GM12878 (cell line): Measurements from ENCODE around the gene TAF3. TPM values are rescaled to one million over a fixed set of nuclear protein-coding genes. Genes with fewer than 3 reads are reported as not detected.

ENCODE experiments used
- EED ChIP-seq: sonication (generic); IDR thresholded peaks from 2 replicates; pipeline ENCODE4 v1.6.1; 2016; ENCODE audit warnings: antibody characterized with exemption, low read depth
- ELK1 ChIP-seq: IDR thresholded peaks from 2 replicates; pipeline ENCODE4 v1.6.1; 2012; ENCODE audit warnings: low read depth, low read length, improper control_type of control experiment
- HCFC1 ChIP-seq: fragments of 150-350 bp; IDR thresholded peaks from 2 replicates; pipeline ENCODE4 v1.6.1; 2014; ENCODE audit warnings: low read length
- MLLT1 ChIP-seq: fragments of 450-650 bp; IDR thresholded peaks from 2 replicates; pipeline ENCODE4 v1.6.1; 2016; ENCODE audit warnings: mild to moderate bottlenecking
- POLR2A ChIP-seq: IDR thresholded peaks from 2 replicates; pipeline ENCODE4 v1.6.1; 2011; ENCODE audit warnings: low read depth, mild to moderate bottlenecking, low read length
- SPI1 ChIP-seq: IDR thresholded peaks from 2 replicates; pipeline ENCODE4 v1.6.1; 2011; ENCODE audit warnings: low read depth, mild to moderate bottlenecking, low read length, moderate library complexity, borderline replicate concordance; ENCODE audit not compliant: insufficient read depth
- TARDBP ChIP-seq: IDR thresholded peaks from 2 replicates; pipeline ENCODE4 v1.6.1; 2016; ENCODE audit warnings: borderline replicate concordance
- polyA plus RNA-seq, 11 experiments: library from polyadenylated mRNA; depleted of rRNA in 4 of 11; unstranded in 6 of 11; stranded (reverse) in 5 of 11; fragments of >200 nt; fragmentation: Nextera tagmentation in 4 of 11; fragmentation: Illumina TruSeq in 1 of 11; extraction: Ambion mirVana in 4 of 11; extraction: Trizol in 1 of 11; gene quantifications; 1 replicate in 1 of 11; 2 replicates in 10 of 11; pipeline versions ENCODE4 v1.2.1 to v1.2.3, GENCODE V29; 2011 to 2016; ENCODE audit warnings: inconsistent platforms in 2 of 11, missing spikeins in 2 of 11, low read depth in 1 of 11
- total RNA-seq, 4 experiments: library from RNA; depleted of rRNA in 3 of 4; stranded (reverse); fragments of >200 nt in 3 of 4; fragmentation: Illumina TruSeq in 1 of 4; extraction: Trizol in 1 of 4; gene quantifications; 2 replicates each; pipeline versions ENCODE4 v1.2.1 to v1.2.3, GENCODE V29; 2013 to 2021
- TF ChIP-seq, protein P1 (sequence below): IDR thresholded peaks from 2 replicates; pipeline ENCODE4 v1.6.1; 2012; ENCODE audit warnings: low read depth, low read length, improper control_type of control experiment
- TF ChIP-seq, protein P2 (sequence below): fragments of 450-650 bp; IDR thresholded peaks from 2 replicates; pipeline ENCODE4 v1.6.1; 2017; ENCODE audit warnings: borderline replicate concordance

TAF3 gene
- total and polyA plus RNA-seq, 10 of the 15 experiments (the other 5 are each of a cell fraction or from before 2014, with no cell fraction given) = 2.0 to 10.1 (median 3.7) TPM

- TF ChIP-seq ELK1 (no peak), HCFC1 (no peak), POLR2A (no peak), EED (no peak), MLLT1 (no peak), SPI1 (no peak), TARDBP (no peak)
- TF ChIP-seq, protein P1, sequence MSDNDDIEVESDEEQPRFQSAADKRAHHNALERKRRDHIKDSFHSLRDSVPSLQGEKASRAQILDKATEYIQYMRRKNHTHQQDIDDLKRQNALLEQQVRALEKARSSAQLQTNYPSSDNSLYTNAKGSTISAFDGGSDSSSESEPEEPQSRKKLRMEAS = no peak
- TF ChIP-seq, protein P2, sequence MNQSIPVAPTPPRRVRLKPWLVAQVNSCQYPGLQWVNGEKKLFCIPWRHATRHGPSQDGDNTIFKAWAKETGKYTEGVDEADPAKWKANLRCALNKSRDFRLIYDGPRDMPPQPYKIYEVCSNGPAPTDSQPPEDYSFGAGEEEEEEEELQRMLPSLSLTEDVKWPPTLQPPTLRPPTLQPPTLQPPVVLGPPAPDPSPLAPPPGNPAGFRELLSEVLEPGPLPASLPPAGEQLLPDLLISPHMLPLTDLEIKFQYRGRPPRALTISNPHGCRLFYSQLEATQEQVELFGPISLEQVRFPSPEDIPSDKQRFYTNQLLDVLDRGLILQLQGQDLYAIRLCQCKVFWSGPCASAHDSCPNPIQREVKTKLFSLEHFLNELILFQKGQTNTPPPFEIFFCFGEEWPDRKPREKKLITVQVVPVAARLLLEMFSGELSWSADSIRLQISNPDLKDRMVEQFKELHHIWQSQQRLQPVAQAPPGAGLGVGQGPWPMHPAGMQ = no peak
Observed at GRCh38 chr10:8059191-8059936, 241.1 kb downstream of the TAF3 start (continued).
